Esophagus (tissue), 2 donors: ENCODE measurements around the gene SMIM29. TPM values are rescaled to one million over a fixed set of nuclear protein-coding genes. Genes with fewer than 3 reads are reported as not detected.

ENCODE experiments used
- polyA plus RNA-seq, 2 donors: library from polyadenylated mRNA; stranded (reverse); fragments of 200-250 nt; gene quantifications; one replicate each; pipeline ENCODE4 v1.2.3, GENCODE V29; 2013
- donor health status: healthy with polysubstance abuse.
- donor health status: Bipolar disorder and iron deficiency.

Gene SMIM29
- polyA plus RNA-seq, 2 donors = 31.7 to 36.6 TPM

Other genes with a start within 250 kb of the SMIM29 start
- under 1 TPM in 1 of 2 donors, not detected in 1; 0.01 TPM for gene GRM4, start 102.9 kb downstream of the SMIM29 start, polyA plus RNA-seq
- 100 to 1,000 TPM; 202 to 211 TPM for gene HMGA1, start 12.1 kb downstream of the SMIM29 start, polyA plus RNA-seq
- 1 to 10 TPM; 7.9 to 8.5 TPM for gene NUDT3, start 143.7 kb upstream of the SMIM29 start, polyA plus RNA-seq
- gene RPS10, start 177.1 kb upstream of the SMIM29 start, polyA plus RNA-seq = 1,000 to 10,000 TPM; 1,884 to 2,829 TPM
- gene PACSIN1, start 217.1 kb upstream of the SMIM29 start, polyA plus RNA-seq = under 1 TPM; 0.01 to 0.04 TPM